NOMO-1 (cell line): ENCODE data around the gene DNAJC5G.
"Not testable (repeated sequence)": the region's sequence is repeated elsewhere in the genome, so short reads cannot be mapped to it uniquely, and the experiment has no call there.

Experiments
- DNase-seq, 2 experiments: peaks; one replicate each; lab custom pipeline; 2025; ENCODE audit not compliant: unreplicated experiment in 2 of 2; lab: John Stamatoyannopoulos, UW

Gene DNAJC5G

GRCh38 chr2:27272537-27273522 lies 2.4 kb upstream of the DNAJC5G start:
- not testable (repeated sequence) for DNase-seq

DNA sequence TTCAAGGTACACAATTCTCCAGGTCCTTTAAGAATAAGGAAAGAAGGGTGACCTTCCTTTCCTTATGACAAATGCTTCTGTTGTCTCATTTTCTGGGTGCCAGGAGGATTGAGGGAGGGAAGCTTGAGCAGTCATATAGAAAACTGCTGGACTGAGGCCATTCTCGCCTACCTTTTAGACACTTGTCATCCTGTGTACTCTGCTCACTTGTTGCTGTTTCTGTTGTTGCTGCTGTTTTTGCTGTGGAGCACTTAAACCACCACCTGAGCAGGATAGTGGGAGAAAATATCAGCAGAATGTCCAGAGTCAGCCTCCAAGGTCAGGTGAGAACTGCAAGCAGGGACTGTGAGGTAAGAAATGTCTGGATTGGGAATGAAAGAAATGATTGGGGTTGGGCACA lies 2.8 kb downstream of the DNAJC5G start:
- DNase-seq: no peak

- DNase-seq: no peak
These were observed 5.6 kb downstream of the DNAJC5G start for GRCh38 chr2:27280826-27281225.

- no peak for DNase-seq
These were observed 6.2 kb downstream of the DNAJC5G start for GRCh38 chr2:27281442-27281841.

DNA sequence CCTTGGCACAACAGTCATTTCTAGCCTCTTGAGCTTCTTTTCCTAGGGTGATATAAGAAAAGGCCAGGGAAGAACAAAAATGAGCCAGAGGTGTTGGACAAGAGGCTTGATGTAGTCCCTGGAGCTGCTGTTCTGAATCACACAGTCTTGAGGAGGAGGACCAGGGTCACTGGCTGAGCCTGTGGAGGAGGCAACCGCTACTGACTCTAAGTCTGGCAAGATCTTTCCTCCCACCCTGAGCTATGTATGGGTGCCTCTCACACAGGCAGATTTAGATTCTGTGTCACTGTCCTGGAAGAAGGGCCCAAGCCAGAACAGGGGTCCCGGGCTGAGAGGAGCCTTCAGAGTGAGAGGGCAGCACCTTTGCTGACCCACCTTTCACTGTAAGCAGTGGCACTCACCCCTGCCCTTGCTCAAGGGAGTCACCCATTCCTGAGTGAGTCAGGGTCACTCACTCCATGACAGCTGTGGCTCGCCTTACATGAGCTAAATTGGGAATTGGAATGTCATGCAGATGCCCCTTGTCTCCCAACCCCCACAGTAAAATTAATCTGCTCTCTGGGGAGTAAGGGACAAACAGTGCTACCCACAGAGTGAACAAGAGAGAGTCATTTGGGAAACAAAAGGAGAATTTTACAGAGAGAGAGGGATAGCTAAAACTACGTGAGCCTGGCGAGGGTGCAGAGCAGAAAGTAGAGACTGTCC lies 6.8 kb downstream of the DNAJC5G start, which contains the start of gene TRIM54:
Gene TRIM54, plus strand, starts transcription at position 575 of the 705 bp plus-strand sequence. CDS start 303 bp downstream, outside the sequence.
- no peak for DNase-seq

DNA sequence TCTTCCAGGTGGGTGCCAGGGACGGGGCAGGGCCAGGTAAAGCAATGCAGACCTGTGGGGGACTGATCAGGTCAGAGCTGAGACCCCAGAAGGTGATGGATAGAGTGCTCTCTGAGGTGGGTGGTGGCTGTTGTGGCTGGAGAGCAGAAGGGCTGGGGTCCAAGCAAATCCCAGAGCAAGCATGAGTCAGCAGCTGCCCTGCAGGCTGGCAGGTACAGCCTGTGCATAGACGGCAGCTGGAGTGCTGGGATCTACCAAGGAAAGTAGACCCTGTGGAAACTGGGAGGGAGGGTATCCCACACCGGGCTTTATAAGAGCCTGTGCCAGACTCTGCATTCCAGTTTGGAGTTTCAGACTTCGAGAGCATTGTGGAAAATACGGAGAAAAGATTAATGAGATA lies 7.7 kb downstream of the DNAJC5G start:
- no peak for DNase-seq

DNA sequence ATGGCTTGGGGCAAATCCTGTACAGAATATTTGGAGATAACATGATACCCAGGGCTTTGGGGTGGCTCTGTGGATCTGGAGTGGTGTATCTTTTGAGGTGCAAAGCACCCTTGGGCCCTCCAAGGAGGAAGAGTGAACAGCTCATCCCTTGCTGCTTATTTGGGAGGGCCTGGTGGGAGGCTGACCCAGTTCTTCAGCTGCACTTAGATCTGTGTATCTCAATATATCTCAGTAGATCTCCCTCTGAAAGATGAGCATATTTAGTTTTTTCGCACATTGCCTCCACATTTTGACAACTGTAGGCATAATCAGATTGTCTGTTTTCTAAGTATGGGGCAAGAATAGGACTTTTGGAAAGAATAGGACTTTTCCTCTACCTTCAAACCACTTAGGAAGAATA lies 9.8 kb downstream of the DNAJC5G start:
- DNase-seq: no peak

DNA sequence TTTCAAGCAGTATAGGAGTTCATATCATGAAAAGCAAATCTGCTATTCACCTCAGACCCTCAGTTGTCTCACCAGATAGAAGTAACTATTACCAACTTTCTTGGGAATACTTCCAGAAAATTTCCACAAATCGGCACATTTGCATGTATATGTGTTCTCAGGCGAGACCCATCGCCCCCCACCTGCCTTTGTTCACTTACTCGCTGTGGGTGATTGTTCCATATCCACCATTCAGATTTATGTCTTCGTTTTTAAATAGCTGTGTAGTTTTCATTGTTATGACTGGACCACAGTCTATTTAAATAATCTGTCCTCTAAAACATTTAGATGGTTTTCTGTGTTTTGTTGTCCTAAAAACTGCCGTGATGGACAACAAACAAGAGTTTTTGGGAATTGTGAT lies 10.2 kb downstream of the DNAJC5G start:
- DNase-seq: no peak

DNA sequence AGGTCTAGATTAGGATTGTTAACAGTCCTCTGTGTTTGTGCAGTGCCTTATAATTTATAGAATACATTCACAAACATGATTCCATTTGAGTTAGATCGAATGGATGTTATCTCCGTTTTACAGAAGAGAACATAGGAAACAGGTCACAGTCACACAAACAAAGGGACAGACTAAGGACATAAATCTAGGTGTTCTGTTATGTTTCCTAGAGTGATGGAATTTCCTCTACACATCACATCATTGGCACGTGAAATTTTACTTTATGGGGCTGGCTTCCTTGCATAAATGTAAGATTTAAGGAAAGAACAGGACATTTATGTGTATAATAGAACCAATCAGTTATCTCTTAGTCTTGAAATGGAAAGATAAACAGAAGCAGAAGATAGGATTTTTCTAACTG lies 13.4 kb downstream of the DNAJC5G start:
- DNase-seq: no peak

- DNase-seq: peak; percentile 4 to 36
These were observed 15.3 kb downstream of the DNAJC5G start for GRCh38 chr2:27290549-27290948.

DNA sequence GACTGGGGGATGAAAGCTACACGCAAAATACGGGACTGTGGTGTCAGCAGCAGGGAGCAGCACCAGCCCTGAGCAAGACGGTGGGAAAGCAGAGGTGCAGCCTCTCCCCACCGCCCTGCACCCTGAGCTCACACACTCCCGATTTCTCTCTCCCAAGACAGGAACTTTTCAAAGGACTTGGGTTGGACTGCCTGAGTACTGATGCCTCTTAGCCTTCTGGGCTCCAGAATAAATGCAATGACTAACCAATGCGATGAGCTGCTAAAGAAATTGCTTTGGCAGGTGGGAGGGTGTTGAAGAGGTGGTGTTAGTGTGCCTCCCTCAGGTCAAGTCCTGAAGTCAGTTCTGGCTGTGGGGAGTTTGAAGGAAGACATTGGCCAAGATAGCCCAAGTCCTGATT lies 16.6 kb downstream of the DNAJC5G start:
- DNase-seq: no peak

- DNase-seq: no peak
These were observed 19.7 kb downstream of the DNAJC5G start for GRCh38 chr2:27294928-27295327.

DNA sequence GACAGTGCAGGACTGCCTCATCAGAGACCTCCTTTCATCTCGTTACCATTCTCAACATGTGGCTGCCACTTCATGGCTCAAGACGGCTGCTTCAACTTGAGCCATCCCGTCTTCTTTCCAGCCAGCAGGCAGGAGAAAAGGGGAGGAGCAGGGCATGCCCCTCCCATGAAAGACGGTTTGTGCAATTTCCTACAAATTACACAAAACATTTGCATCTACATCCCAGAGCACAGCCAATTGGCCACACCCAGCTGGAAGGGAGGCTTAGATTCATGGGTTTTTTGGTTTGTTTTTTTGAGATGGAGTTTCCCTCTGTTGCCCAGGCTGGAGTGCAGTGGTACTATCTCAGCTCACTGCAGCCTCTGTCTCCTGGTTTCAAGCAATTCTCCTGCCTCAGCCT lies 21.2 kb downstream of the DNAJC5G start:
- peak; percentile 32 to 50 for DNase-seq

DNA sequence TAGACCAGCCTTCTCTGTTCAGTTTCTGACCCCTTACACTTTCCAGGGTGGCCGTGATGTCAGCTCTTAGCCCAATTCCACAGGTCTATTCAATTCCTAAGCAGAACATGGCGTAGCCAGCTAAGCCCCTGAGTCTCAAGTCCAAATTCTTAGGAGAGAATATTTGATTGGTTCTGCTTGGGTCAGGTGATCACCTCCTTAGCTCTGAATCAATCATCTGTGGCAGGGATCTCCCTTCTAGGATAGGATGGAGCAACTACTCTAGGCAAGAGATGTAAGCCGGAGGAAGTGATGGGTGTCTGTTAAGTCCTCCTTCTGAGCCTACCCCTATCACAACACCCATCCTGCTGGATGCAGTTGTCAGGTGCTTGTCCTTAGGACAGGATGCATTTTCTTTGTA lies 22.0 kb downstream of the DNAJC5G start:
- no peak for DNase-seq

DNA sequence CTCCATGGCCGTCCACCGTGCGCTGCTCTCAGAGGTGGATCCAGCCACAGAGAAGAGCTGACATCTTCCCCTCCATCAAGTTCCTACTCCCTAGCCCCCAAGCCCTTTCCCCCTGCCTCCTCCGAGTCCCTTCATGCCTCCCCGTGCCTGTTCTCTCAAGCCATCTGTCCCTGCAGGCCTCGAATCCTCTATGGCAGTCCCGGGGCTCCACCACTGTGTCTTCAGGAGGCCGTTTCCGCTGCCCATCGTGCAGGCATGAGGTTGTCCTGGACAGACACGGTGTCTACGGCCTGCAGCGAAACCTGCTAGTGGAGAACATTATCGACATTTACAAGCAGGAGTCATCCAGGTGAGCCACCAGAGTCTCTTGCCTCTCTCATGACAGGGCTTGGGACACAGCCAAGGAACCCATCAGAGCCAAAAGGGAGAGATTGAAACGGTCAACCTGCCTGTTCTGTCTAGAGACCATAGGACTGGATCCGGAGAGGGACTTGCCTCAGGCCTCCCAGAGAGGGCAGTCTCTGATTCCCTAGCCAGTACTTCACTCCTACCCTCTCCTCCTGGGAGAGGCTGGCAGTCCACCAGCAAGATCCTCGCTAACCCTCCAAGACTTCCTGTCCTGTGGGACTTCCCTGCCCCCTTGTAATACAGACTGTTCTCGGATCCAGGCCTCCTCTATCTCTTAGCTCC lies 23.3 kb downstream of the DNAJC5G start:
- no peak for DNase-seq

- not testable (repeated sequence) for DNase-seq
These were observed 25.4 kb downstream of the DNAJC5G start for GRCh38 chr2:27300606-27301005.

DNA sequence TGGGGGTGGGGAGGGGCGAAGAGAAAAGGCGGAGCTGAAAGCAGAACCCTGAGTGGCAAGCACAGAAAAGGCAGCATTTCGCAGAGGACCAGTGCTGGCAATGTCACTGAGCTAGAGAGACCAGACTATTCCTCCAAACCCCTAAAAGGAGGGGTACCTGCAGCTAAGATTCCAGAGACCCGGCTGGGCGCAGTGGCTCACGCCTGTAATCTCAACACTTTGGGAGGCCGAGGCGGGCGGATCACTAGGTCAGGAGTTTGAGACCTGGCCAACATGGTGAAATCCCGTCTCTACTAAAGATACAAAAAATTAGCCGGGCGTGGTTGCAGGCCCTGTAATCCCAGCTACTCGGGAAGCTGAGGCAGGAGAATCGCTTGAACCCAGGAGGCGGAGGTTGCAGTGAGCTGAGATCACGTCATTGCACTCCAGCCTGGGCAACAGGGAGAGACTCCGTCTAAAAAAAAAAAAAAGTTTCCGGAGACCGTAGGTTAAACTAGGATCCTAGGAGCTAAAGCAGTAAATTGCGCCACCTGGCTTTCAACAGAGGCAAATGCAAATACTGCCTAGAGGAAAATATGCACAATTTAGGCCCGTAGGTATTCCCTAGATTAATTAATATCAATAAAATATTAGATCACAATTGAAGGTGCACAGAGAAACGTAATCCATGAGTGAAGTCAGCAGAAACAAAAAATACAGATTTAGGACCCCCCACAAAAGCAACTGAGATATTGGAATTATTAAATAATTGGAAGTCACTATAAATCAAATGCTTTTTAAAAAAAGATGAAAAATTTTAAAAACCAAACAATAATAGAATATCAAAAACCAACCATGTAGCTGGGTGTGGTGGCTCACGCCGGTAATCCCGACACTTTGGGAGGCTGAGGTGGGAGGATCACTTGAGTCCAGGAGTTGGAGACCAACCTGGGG lies 28.1 kb downstream of the DNAJC5G start:
- peak; percentile 23 to 43 for DNase-seq

- no peak for DNase-seq
These were observed 29.4 kb downstream of the DNAJC5G start for GRCh38 chr2:27304488-27305240.

- DNase-seq: no peak
These were observed 30.3 kb downstream of the DNAJC5G start for GRCh38 chr2:27305516-27305915.
